Measurements from ENCODE around the gene MLLT10.
"Not testable (repeated sequence)": the region's sequence is repeated elsewhere in the genome, so short reads cannot be mapped to it uniquely, and the experiment has no call there.

Gene MLLT10

DNA sequence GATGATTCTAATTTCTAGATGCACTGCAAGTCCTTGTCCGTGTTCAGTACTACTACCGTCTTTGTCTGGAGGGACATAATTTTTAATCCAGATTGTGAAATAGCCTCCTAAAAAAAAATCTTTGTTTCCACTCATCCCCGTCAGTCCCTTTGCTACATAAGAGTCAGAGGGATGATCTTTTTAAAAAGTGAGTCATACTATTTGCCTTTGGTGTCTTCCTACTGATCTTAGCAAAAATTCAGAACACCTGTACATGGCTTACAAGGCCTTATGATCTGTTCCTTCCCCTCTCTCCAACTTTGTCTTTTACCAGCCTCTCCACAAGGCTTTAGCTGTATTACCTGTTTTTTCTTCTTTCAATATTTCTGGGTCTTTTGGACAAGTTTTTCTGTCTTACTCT is 173.5 kb downstream of the MLLT10 start:
- no peak for DNase-seq

DNA sequence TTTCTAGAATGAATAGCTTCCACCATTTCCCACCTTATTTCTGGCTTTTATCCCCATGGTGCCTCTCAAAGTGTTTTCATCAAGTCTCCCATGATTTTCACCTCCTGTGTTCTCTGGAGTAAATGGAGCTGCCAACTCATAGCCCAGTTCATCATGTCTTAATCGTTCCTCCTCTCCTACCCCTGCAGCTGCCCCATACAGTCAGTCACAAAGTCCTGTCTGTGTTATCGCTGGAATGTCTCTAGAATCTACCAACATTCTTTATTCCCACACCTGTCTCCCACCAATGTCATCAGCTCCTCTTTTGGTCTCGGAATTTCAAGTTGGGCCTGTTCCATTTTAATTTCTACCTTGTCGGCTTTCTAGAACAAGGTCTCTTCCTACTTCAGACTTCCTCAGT is 178.9 kb downstream of the MLLT10 start:
- DNase-seq: no peak

DNA sequence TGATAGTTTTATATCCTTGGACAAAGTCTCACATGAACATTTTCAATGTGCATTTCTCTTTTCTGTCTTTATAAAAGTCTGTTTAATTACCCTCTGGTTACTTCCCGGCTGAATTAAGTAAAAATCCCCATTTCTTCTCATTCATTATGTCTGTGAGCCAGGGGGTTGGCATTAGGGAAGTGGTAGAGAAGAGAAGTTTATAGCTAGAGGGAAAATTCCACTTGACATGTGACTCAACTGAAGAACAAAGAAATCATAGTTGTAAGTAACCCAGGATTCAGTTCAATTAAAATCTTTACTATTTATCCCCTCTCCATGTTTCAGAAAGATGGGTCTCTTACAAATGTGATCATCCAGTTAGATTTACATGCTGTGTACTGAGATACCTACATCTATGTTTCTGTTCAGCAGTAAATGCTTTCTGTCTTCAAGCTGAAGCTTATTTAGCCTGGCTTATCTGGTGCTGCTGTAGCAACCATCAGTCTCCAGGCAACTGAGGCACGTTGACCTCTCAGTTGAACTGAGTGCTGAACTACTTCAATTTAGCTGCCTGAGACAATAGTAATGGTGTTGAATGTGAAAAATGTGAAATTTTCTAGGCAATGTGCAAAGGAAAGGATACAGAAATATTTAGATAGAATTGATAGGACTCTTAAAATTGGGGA is 181.6 kb downstream of the MLLT10 start:
- no peak for DNase-seq

DNA sequence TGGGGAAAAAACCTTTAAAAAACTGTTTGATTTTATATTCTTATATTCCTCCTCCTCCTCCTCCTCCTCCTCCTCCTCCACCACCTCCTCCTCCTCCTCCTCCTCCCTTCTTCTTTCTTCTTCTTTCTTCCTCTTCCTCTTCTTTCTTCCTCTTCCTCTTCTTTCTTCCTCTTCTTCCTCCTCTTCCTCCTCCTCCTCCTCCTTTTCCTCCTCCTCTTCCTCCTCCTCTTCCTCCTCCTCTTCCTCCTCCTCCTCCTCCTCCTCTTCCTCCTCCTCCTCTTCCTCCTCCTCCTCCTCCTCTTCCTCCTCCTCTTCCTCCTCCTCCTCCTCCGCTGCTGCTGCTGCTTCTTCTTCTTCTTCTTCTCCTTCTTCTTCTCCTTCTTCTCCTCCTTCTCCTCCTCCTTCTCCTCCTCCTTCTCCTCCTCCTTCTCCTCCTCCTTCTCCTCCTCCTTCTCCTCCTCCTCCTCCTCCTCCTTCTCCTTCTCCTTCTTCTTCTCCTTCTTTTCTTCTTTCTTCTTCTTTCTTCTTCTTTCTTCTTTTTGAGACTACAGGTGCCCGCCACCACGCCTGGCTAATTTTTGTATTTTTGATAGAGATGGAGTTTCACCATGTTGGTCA is 183.5 kb downstream of the MLLT10 start:
- not testable (repeated sequence) for DNase-seq

DNA sequence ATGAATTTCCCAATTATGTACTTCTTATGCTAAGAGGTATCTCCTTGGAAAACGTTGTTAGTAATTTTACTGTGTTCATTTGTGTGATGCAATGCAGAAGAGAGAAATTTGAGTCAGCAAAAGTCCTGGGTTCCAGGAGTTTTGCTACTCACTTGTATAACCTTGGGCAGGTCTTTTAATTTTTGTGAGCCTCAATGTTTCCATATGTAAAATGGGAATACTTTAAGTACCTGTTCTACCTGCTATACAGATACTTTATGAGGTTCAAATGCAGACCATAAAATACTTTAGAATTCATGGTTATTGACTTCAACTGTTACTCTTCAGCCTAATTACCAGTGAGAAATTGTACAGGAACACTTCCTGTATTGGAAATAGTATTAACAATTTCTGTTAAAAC is 185.5 kb downstream of the MLLT10 start:
- no peak for DNase-seq

DNA sequence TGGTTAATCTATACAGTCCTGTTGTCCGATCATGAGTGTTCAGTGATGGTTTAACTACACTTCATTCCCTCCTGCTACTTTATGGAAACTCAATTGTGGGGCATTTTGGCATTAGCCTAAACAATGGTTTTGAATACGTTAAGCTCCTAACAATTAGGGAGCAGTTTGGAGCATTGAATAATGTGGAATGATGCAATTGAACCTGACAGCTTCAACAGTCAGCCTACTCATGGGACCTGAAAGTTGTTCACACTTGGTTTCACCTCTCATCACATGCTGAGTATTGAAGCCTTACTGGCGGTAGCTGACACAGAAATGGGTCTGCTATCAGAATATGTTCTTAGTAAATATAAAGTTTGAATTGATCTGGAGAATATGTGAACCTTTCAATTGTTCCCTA is 186.1 kb downstream of the MLLT10 start:
- no peak for DNase-seq

DNA sequence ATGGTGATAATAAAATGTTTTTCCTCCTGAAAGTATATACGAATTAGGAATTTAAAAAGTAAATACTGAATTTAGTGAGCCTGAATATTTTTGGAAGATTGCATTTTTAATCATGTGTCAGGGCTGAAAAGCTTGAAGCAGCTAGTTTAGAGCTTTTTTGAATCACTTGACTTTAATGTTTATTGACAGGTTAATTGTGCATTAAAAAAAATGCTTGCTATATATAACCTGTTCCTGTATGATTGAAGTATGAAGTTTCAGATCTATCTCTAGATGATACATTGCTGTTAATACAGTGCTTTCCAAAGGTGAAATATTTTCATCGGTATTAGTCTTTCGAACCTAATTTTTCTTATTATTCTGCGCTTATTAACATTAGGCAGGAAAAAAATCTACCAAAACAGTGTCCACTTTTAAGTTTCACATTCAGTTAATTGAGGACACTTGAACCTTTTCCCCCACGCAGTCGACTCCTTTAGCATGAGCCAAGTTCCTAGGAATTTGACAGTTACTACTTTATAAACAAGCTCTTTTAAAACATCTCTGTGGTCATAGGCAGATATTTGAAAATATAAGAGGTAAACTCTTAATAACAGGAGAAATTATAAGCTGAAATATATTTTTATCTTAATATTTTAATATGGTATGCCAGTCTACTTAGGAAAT is 187.1 kb downstream of the MLLT10 start:
- no peak for DNase-seq

DNA sequence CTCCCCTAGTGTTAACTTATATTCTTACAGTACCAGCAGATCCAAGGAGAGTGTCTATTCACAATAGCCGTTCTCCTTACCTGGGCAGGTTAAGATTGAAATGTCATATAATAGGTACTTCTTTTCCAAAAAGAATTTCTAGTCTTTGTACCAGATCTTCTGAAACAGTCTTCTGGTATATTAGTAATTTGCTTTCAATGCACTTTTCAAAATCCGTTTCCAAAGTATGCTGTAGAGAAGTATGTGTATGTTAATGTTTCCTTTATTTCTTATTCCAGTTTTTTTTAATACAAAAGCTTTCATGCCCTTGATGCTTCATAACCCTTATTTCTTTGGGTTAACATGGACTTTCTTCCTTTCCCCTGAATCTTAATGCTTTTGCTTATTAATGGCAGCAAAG is 188.2 kb downstream of the MLLT10 start:
- no peak for DNase-seq

DNA sequence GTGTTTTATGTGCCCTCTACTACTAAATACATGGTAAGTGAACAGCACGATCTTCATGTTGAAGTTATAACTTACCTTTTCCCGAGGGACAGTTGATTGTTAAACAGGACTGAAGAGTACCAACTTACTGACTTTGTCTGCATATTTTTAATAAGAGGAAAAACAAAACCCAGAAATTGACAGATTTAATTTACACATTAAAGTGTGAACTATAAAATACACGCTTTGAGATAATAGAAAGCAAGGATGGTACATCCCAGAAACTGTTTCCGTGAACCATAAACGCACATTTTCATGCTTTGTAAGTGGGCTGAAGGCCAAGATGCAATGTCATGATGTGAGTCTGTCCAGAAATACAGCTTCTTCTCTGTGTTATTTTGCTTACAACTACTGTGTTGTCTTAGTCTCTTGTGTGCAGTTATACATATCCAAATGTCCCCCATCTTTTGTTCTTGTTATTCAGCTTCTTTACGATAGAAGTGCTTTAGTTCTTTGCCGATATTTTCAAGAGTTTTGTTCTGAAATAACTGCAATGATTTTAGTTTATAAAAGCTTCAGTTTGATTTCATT is 190.1 kb downstream of the MLLT10 start:
- no peak for DNase-seq

DNA sequence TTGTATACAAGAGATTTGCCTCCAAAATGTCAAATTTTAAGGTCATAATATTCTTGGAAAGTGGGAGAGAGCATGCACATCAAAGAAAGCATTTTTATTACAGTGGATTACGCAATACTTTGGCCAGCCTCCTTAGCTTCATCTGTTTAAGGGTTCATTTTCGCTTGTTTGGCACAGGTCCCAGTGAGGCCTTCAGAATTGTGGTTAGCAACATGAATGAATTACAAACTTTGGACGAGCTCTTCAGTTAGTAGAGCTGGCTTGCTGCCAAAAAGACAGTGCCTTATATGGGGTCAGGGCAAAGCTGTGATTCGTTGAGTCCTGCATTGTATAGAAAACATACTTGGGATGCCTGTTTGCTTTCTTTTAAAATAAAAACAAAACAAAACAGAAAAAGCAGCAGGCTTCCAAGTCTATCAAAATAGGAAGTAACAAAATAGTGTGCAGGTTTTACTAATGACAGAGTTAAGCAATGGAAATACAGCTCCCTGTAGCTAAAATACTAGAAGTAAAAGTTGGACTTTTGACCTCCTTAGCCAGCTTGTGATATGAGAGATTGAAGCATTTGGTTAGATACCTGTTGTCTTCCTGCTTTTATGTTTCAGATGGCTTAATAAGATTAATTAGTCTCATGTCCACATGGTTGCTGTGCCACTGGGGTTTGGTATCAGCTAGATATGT is 190.8 kb downstream of the MLLT10 start:
- DNase-seq: peak; percentile 35

DNA sequence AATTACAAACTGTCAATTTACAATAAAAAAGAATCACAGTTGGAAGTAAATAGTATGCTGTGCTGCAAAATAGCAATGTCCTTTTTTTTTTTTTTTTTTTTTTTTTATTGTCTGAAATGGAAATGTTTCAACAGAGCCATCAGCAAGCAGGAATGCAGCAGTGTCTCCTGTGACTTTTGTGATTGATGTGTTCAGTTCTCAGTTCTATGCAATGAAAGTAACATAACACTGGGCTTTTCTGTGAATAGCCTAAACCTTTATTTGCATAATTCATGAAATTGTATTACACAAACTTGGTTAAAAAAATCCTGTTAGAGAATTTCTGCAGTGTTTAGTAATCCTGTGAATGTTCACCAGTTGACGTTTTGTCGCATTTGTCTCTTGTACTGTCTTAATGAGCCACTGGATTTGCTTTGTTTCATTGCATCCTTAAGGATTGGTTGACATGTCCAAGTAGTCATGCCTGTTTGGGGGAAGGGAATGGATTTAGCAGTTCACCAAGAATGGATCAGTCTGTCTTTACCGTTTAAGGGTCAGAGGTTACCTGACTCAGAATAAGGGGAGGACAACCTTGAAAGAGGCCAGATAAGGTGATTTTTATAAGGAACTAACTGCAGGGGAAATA is 192.7 kb downstream of the MLLT10 start:
- no peak for DNase-seq

DNA sequence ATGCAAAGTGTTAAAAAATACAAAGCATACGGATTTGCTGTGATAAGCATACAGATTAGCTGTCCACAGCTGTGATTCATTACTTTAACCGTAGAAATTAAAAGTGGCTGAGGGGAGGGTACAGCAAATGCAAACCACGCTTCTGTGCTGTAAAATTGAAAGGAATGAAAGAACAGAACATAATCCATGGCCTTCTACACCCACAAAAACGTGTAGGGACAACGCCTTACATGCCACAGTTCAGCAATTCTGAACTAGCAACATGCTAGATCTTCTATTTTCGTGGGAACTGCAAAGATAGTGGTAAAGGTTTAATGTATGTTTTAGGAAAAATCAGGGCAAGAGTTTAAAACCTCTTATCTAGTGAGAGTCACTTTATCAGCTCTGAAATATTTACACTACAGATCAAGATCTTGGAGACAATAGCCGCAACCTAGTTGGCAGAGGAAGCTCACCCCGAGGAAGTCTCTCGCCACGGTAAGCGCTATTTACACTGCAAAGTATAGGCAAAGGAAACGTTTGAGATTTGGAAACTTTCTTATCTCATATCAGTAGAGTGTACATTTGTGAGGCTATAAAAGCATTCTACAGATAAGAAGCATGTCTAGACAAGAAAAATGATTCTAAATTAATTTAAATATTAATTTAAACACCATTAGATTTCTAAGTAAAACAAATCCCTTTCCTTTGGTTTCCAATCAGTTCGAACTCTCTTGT is 193.6 kb downstream of the MLLT10 start:
- DNase-seq: no peak

DNA sequence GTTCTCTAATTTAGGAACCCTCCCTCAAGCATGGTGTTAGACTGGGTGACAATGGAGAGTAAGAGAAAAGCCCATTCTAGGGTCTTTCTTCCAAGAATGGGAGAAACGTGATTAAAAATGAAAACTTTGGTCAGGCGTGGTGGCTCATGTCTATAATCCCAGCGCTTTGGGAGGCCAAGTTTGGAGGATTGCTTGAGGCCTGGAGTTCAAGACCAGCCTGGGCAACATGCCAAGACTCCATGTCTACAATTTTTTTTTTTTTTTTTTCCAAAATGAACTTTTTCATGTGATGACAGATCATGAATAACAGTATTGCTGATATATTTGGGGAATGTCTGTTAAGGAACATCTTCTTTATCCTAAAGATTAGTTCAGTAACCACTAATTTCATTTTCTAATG is 194.6 kb downstream of the MLLT10 start:
- DNase-seq: no peak

DNA sequence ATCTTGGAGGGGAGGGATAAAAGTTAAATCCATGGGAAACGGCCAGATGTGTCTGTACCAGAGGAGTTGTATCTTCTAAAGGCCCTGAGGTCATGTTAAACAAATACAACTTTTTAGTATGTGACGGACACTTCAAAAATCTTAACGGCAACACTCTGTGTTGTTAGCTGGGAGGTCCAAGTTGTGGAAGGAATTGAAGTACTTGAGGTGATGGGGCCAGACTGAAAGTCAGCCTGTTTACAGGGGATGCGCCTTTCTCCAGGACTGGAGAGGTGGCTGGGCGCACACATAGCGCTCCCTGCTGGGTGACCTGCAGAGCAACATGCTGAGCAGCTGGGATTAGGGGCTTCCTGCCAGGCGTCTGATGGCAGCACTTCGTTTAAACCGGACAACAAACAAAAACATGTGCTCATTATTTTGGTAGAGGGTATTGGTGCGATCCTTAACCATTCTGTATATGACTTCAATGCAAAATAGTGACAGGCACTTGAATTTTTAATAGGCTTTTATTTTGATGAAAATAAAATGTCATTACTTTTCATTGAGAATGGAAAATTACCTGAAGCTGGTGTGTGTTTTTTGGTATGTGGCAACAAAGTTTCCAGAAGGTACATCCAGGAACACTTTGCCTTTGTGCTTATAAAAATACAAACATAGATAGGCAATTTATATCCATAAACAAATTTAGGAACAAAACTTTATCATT is 198.2 kb downstream of the MLLT10 start:
- no peak for DNase-seq

DNA sequence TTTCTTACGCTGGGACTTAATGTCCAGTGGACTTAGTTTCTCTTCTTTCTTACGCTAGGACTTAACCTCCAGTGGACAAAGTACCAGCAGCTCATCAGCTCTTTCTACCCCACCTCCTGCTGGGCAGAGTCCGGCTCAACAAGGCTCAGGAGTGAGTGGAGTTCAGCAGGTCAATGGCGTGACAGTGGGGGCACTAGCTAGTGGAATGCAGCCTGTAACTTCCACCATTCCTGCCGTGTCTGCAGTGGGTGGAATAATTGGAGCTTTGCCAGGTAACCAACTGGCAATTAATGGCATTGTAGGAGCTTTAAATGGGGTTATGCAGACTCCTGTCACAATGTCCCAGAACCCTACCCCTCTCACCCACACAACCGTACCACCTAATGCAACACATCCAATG is 199.7 kb downstream of the MLLT10 start:
- DNase-seq: no peak

DNA sequence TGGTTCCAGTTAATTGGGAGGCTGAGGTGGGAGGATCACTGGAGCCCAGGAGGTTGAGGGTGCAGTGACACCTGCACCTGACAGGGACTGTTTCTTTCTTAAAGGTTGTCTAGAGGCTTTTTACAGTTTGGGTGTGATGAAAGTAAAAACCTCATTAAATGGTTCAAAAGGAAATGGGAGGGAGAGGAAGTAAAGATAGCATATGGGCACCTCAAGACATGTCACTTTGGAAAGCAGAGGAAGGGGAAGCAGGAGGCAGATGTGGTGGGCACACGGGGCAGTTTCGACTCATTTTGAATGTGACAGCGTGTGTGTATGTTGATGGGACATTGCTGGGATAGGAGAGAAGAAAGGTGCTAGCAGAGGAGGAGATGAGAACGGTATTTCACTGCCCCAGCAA is 203.1 kb downstream of the MLLT10 start:
- no peak for DNase-seq

DNA sequence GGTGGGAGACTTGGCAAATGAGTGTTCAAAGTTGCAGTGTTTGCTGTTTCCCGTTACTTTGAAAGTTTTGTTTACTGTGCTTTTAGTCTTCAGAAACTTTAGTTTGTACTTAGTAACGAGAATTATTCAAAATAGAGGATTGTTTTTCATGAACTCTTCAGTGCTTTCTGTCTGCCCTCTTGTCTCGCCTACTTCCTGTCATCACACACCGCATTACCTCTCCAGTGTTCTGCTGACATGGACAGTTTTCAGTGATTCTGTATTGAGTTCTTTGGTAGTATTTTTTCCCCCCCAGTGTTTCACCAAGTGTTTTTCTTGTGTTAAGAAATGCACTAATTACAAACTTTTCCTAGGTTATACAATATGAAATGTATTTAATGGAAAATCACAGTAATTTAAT is 207.0 kb downstream of the MLLT10 start:
- peak; percentile 27 for DNase-seq

DNA sequence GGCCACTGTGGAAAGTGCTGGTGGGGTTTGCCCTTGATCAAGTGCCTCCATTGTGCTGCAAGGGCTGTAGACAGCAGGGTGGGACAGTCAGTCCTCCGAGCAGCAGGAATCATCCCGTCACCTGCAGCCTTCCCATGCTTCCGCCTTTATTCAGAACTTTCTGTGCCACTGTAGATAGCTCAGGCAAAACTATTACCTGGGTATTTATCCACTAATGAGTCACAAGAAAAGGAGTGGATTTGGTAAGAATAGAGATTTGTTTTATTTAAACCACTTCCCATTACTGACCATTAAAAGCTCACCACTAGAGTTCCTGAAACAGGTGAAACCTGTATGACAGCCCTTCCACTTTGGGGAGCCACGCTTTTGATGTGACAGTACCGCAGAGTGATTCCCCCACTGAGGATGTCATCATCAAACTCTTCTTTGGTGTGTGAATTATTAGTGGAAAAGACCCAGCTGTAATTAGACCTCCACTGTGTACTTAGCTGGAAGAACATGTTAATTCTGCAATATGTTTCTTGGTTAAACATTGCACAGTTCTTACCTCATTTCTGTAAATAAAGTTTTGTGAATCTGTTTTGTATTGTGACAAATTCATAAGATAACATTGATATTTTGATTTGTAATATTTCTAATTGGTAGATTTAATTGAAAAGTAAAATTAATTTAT is 208.8 kb downstream of the MLLT10 start:
- DNase-seq: no peak

DNA sequence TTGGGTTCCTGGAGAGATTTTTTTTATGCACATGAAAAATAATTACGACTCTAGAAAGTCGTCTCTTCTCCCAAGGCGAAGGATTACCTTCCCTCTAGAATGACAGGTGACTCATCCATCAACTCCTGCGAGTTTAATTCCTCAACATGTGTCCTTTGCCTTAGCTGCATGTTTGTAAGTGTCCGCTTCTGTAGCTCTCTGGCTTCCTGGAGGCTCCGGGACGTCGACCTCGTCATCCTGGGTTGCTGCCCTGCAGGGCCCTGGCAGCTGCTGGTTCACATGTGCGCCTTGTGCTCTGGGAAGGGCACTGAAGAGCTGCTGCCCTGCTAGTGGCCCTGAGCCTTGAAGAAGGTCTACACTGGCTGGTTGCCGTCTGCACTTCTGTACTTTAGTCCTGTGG is 210.2 kb downstream of the MLLT10 start:
- no peak for DNase-seq

DNA sequence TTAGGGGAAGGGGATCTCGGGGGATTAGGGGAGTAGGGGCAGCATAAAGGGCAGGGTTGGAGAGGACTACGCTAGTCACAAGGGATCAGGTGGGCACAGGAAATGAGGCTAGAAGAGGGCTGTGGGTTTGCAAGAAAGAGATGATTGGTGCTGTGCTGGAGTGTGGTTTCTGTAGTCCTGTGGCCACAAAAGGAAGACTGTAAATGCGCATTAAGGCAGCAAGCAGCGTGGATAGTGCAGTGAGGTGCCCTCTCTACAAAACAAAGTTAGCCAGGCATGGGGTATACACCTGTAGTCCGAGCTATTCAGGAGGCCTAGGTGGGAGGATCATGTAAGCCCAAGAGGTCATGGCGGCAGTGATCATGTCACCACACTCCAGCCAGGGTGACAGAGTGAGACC is 212.1 kb downstream of the MLLT10 start:
- DNase-seq: no peak

DNA sequence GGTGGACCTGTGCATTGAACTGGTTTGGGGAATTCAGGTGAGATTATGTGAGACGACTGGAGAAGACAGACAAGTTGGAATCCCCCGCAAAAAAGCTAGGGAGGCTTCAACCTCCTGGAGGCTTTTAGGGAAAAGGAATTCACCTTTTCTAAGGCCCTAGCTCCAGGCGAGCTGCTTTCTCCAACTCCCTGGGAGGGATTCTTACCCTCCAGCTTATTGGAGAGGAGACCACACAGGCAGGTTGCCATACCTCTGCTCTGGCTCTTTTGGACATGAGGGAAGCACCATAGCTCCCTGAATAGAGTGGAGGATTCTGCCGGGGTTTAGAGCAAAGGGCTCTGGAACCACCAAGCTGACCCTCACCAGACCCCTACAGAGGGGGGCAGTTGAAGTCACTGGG is 213.8 kb downstream of the MLLT10 start:
- DNase-seq: no peak

All from stimulated activated CD4-positive, alpha-beta T cell treated with anti-CD3 and anti-CD28 coated beads, Interleukin-4, amount 100 ng/mL, for 24 hours (primary cell).